HG02981 (cell line): ENCODE measurements around the gene MYO5C.
A peak's percentile ranks its signal among the peaks of the same experiment; 100 is the strongest.
"Not testable (repeated sequence)": the region's sequence is repeated elsewhere in the genome, so short reads cannot be mapped to it uniquely, and the experiment has no call there.

Source experiments
- ATAC-seq: cut with Tn5 transposase; IDR thresholded peaks from one replicate; pipeline ENCODE4 v1.9.1; 2021; ENCODE audit warnings: mild to moderate bottlenecking, moderate library complexity; ENCODE audit not compliant: unreplicated experiment

MYO5C gene

DNA sequence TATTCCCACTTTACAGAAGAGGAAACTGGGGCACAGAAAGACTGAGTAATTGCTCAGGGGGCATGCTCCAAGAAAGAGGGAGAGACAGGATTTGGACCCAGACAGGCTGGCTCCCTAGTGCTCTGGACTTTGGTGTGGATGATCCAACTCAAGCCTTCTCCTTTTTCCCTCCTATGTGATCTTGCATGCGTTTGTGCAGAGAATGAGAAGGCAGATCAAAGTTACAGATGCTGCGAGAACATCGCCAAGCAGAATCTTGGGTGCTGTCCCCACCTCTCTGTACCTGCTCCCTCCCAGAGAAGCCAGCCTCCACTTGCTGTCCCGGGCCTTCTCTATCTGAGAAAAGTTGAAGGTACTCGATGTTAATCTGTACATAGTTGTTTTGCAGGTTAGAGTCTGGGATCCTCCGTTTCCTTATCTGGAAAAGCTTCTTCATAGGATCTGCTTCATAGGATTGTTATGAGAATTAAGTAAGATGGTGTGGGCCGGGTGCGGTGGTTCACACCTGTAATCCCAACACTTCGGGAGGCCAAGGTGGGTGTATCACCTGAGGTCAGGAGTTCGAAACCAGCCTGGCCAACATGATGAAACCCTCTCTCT is 114.7 kb downstream of the MYO5C start:
- no peak for ATAC-seq

GRCh38 chr15:52180196-52180835 is 115.3 kb downstream of the MYO5C start:
- peak; percentile 27 for ATAC-seq

DNA sequence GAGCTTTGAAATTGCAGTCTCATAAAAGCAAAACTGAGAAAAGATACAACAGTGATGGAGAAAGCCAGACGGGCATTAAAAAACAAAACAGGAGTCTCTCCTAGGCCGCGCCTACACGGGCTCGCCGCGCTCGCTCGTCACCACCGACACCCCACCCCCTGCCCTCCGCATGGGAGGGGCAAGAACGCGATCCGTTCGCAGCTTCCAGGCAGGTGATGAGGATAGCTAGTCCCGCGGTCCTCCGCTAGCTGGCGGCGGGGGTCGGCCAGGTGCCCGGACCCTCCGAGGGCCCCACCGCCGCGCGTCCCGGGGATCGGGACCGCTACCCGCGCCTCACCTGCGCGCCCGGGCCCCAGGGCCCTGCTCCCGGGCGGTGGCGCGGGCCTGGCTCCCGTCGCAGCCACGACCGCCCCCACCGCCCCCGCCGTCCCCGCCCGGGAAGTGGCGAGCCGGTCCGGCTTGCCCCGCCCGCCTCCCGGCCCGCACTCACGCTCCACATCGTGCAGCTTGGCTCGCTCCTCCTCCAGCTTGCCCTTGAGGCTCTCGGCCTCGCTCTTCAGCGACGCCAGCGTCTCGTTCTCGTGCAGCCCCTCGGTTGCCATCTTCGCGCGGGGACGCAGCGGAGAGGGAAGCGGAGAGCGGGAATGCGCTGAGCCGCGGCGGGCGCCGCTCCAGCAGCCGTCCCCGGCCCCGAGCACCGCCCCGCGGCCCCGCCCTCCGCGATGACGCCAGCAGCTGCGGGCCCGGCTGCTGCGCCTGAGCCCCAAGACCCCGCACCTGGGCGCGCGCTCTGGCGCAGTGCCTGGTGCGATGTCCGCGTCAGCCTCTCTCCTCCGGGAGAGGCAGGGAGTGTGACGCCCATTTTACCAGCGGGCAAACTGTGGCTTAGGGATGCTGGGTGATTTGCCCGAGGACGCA is 116.1 kb downstream of the MYO5C start:
- ATAC-seq: peak; percentile 77

- no peak for ATAC-seq
Observed at GRCh38 chr15:52178765-52179164, 116.8 kb downstream of the MYO5C start.

GRCh38 chr15:52172869-52173268 is 122.7 kb downstream of the MYO5C start:
- no peak for ATAC-seq

DNA sequence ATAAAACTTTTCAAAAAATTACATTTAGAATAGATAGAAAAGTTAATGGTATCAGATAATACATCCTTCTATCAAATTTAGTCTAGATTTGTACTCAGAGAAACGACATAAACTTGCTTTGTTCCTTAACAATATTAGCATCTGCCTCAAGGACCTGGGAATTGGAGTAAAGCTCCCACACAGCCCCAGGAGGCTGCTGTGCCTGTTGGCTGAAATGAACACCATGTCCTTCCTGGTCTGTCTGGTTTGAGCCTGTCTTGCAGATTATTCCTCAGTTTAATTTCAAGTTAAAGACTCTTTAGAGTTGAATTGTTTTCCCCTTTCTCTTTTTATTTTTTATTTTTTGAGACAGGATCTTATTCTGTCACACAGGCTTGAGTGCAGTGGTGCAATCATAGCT is 123.8 kb downstream of the MYO5C start:
- no peak for ATAC-seq

DNA sequence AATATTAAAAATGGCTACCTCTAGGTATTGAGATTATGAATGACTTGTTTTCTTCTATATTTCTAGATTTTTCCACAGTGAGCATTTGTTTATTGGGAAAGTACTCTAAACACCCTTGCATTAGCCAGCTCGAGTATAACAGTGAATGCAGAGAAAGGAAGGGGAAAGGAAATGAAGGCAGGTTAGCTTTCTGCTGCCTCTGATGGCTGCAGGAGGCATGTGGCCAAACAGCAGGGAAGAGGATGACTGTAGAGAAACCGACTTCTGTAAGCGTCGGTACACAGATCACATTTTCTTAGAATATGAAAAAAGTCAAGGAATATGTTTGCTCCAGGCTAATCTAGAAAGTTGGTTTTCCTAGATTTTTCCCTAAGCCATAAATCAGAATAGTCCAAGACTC is 124.2 kb downstream of the MYO5C start:
- no peak for ATAC-seq

DNA sequence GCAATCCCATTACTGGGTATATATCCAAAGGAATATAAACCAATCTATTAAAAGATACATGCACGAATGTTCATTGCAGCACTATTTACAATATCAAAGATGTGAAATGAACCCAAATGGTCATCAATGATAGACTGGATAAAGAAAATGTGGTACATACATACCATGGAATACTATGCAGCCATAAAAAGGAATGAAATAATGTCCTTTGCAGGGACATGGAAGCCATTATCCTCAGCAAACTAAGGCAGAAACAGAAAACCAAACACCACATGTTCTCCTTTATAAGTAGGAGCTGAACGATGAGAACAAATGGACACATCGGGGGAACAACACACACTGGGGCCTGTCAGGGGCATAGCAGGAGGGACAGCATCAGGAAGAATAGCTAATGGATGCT is 125.4 kb downstream of the MYO5C start:
- not testable (repeated sequence) for ATAC-seq

GRCh38 chr15:52165494-52166131 is 130.0 kb downstream of the MYO5C start:
- not testable (repeated sequence) for ATAC-seq

- no peak for ATAC-seq
Observed at GRCh38 chr15:52164631-52165265, 130.9 kb downstream of the MYO5C start.

DNA sequence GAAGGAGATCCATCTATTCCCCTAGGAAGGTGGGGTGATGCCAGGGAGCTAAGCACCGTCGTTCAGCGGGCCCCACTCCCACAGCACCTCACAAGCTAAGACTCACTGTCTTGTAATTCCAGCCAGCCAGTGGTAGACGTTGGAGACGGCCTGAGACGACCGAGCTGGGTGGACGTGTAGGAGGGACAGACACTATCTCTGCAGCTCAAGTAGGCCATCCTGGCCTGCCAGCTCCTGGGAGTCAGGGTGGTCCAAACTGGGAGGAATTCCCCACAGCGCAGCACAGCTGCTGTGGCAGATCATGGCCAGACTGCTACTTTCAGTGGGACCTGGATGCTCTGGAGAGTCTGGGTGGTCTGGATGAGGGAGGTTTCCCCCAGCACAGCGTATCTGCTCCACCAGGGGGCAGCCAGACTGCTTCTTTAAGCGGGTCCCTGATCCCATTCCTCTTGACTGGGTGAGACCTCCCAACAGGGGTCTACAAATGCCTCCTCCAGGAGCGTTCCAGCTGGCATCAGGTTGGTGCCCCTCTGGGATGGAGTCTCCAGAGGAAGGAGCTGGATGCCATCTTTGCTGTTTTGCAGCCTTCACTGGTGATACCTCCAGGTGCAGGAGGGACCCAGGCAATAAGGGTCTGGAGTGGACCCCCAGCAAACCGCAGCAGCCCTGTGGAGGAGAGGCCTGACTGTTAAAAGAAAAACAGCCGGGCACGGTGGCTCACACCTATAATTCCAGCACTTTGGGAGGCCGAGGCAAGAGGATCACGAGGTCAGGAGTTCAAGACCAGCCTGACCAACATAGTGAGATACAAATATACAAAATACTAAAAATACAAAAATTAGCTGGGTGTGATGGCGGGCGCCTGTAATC is 132.0 kb downstream of the MYO5C start:
- no peak for ATAC-seq

DNA sequence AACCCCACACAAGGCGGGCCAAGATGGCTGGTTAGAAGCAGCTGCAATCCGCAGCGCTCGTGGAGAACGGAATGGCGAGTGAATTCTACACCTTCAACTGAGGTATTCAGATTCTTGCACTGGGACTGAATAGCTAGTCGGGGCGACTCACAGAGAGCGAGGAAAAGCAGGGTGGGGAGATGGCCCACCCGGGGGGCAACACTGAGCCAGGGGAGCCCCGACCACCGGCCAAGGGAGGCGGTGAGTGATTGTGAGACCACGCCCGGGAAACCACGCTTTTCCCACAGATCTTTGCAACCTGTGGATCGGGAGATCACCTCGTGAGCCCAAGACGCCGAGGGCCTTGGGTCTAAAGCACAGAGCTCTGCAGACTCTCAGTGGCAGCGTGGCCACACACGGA is 132.7 kb downstream of the MYO5C start:
- no peak for ATAC-seq

GRCh38 chr15:52162260-52162659 is 133.3 kb downstream of the MYO5C start:
- ATAC-seq: no peak

DNA sequence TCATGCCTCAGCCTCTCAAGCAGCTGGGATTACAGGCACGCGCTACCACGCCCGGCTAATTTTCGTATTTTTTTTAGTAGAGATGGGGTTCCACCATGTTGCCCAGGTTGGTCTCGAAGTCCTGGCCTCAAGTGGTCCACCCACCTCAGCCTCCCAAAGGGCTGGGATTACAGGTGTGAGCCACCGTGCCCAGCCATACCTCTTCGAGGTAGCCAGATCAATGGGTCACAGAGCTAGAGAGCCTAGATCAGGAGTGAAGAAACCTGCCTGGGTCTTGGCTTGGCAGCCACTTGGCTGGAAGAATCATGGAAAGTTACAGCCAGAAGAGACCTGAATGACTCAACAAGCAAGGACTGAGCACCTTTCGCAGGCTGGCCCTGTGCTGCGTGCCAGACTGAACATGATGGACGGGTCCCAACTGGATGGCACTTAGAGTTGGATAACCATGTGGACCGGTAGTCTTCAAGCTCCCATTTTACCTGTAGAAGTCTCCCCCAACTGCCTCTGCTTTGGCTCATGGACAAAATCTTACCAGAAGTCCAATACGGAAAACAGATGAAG is 134.1 kb downstream of the MYO5C start:
- no peak for ATAC-seq

DNA sequence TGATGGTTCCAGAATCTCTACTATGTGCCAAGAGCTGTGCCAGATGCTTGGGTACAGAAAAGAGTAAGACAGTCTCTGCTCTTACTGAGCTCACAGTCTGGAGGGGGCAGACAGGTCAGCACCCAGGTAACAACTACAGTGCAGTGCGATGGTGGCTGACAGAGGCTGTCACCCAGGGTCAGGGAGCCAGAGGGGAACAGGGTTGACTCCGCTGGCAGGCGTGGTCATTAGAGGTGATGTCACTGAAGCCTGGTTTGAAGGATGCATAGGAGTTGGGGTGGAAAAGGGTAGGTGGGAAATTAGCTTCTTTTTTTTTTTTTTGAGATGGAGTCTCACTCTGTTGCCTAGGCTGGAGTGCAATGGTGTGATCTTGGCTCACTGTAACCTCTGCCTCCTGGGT is 136.0 kb downstream of the MYO5C start:
- ATAC-seq: no peak

DNA sequence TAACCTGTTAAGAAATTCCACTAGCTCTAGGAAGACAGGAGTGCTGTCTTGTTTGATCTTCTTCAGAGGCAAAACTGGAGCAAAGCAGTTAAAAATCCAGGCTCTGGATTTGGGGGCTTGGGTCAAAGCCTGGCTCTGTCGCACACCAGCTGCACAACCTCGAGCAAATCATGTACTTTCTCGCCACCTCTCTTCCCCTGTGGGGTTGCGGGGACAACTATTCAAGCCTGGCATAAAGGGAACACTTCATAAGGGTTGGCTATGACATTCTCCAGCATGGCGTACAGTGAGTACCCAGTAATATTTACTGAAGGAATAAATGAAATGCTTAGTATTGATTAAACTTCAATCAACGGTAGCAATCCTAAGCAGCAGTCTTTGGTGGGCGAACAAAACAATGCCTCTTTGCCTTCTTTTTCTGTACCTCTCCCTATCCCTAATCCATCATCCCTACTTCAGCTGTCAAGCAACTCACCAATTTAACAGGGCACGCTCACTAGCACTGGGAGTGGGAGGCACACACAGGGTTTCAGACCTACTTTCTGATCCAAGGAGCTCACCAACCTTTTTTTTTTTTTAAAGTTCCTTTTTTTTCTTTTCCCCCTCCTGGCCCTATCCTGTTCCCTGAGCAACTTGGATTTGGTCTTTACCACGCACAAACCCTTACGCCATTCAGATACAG is 137.4 kb downstream of the MYO5C start:
- ATAC-seq: no peak

GRCh38 chr15:52155878-52156277 is 139.7 kb downstream of the MYO5C start:
- ATAC-seq: no peak

DNA sequence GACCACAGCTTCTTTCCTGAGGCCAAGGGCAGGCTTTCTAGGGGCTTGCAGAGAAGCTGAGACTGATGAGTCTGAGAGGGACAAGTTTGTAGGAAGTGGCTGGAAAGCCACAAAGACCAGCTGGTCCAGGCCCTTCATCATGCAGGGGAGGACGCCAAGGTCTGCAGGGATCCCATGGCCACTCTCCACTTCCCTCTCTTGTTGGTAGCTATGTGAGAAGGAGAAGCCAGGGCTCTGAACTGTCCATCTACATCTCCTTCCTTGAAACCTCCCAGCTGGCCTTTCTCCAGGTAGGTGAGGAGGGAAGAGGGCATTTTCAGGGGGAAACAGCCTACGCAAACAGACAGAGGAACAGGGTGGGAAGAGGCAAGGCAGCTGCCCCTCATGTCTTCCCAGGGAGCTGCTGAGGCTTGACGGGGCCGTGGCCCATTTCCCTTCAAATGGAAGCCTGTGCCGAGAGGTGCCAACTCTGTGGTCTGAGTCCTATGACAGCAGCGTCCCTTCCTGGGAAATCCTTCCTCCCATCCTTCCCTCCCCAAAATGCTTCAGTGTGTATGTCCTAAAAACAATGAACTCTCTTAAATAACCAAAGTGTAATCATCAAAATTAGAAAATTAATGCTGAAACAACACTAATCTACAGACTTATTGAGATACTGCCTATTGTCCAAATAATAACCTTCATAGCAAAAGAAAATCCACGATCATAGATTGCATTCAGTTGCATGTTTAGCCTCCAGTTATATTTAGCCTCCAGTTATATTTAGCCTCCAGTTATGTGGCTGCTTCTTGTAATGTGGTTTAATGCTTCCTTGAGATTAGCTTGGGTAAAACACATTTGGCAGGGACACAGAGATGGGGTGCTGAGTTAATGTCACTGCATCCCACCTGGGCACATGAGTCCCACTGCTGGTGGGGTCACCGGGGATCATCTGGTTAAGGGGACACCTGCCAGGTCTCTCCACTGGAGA is 140.4 kb downstream of the MYO5C start:
- no peak for ATAC-seq
